Hepatocyte (in vitro differentiated cells): ENCODE data around the gene TTC7B. TPM values are rescaled to one million over a fixed set of nuclear protein-coding genes. Genes with fewer than 3 reads are reported as not detected.

ENCODE experiments used
- DNase-seq: peaks from one replicate; pipeline ENCODE4 v3.0.0-alpha.2; 2016; ENCODE audit warnings: low spot score
- H2AFZ ChIP-seq: fragments of 200-600 bp; sonication (generic); 2 replicates; pipeline ENCODE4 v1.6.0; 2016; ENCODE audit warnings: antibody characterized with exemption, mild to moderate bottlenecking
- H3K27ac ChIP-seq: fragments of 200-600 bp; sonication (generic); 2 replicates; pipeline ENCODE4 v1.5.1; 2016; ENCODE audit warnings: mild to moderate bottlenecking
- H3K27me3 ChIP-seq: fragments of 200-600 bp; sonication (generic); 2 replicates; pipeline ENCODE4 v1.6.1; 2016
- H3K36me3 ChIP-seq: fragments of 200-600 bp; sonication (generic); replicated peaks from 2 replicates; pipeline ENCODE4 v1.5.1; 2016; ENCODE audit warnings: low read depth; ENCODE audit not compliant: insufficient read depth
- H3K4me1 ChIP-seq: fragments of 200-600 bp; sonication (generic); 2 replicates; pipeline ENCODE4 v1.5.1; 2016; ENCODE audit warnings: mild to moderate bottlenecking, moderate library complexity; ENCODE audit not compliant: insufficient read depth
- H3K4me2 ChIP-seq: fragments of 200-600 bp; sonication (generic); 2 replicates; pipeline ENCODE4 v1.6.0; 2016
- H3K4me3 ChIP-seq: fragments of 200-600 bp; sonication (generic); 2 replicates; pipeline ENCODE4 v1.5.1; 2016; ENCODE audit warnings: mild to moderate bottlenecking
- H3K79me2 ChIP-seq: fragments of 200-600 bp; sonication (generic); 2 replicates; pipeline ENCODE4 v1.6.0; 2017; ENCODE audit warnings: mild to moderate bottlenecking
- H3K9me2 ChIP-seq: fragments of 200-600 bp; sonication (generic); replicated peaks from 2 replicates; pipeline ENCODE4 v1.6.0; 2017; ENCODE audit warnings: mild to moderate bottlenecking; ENCODE audit not compliant: insufficient read depth
- H3K9me3 ChIP-seq: fragments of 200-600 bp; sonication (generic); 2 replicates; pipeline ENCODE4 v1.5.1; 2016; ENCODE audit warnings: low read depth, mild to moderate bottlenecking
- H4K20me1 ChIP-seq: fragments of 200-600 bp; sonication (generic); 2 replicates; pipeline ENCODE4 v1.6.0; 2016; ENCODE audit warnings: mild to moderate bottlenecking; ENCODE audit not compliant: insufficient read depth, poor library complexity, severe bottlenecking
- CTCF ChIP-seq: fragments of 200-600 bp; sonication (generic); IDR thresholded peaks from 2 replicates; pipeline ENCODE4 v1.5.1; 2016; ENCODE audit warnings: antibody characterized with exemption, mild to moderate bottlenecking; ENCODE audit not compliant: poor library complexity
- EZH2 ChIP-seq: fragments of 200-600 bp; sonication (generic); IDR thresholded peaks from 2 replicates; pipeline ENCODE4 v1.6.1; 2016; ENCODE audit warnings: antibody characterized with exemption, mild to moderate bottlenecking, borderline replicate concordance
- EZH2phosphoT487 ChIP-seq: fragments of 200-600 bp; sonication (generic); IDR thresholded peaks from one replicate; pipeline ENCODE4 v1.6.1; 2018; ENCODE audit warnings: antibody characterized with exemption, mild to moderate bottlenecking, low read depth, moderate library complexity; ENCODE audit not compliant: unreplicated experiment, severe bottlenecking
- WGBS: methylation state at CpG from one replicate; pipeline ENCODE4 v1.1.6; 2016; ENCODE audit warnings: low lambda C conversion rate; ENCODE audit errors: missing lambda C conversion rate; 5-methylcytosine and 5-hydroxymethylcytosine counted together
- polyA plus RNA-seq: library from polyadenylated mRNA; unstranded; fragments of >200 nt; fragmentation: Nextera tagmentation; extraction: Ambion mirVana; gene quantifications from 2 replicates; pipeline ENCODE4 v1.2.1, GENCODE V29; 2016
- total RNA-seq: library from RNA; depleted of rRNA; stranded (reverse); fragments of >200 nt; gene quantifications from 2 replicates; pipeline ENCODE4 v1.2.3, GENCODE V29; 2014

Gene TTC7B
- total and polyA plus RNA-seq, 2 experiments from 2014 or later = 10.7 to 25.5 TPM

- no peak for DNase-seq
- TF ChIP-seq EZH2 (no peak), EZH2phosphoT487 (no peak), CTCF (no peak)
- no peak overlapping the region for H3K27ac ChIP-seq
- no peaks in the 10 kb centered on the region for H3K36me3 ChIP-seq
- H4K20me1 ChIP-seq = no peaks in the 10 kb centered on the region
- no peaks in the 10 kb centered on the region for H3K9me3 ChIP-seq
- H3K4me3 ChIP-seq = no peak overlapping the region
- no peaks in the 10 kb centered on the region for H3K4me1 ChIP-seq
- H3K9me2 ChIP-seq = no peaks in the 10 kb centered on the region
- H3K4me2 ChIP-seq = no peak overlapping the region
- H3K79me2 ChIP-seq = no peaks in the 10 kb centered on the region
- WGBS = 95% methylated on average over 2 of the region's 2 CpGs
- no peaks in the 10 kb centered on the region for H3K27me3 ChIP-seq
- no peak overlapping the region for H2AFZ ChIP-seq
Observed at GRCh38 chr14:90803249-90803648, 13.0 kb downstream of the TTC7B start.

- no peak overlapping the region for H2AFZ ChIP-seq
- H3K27ac ChIP-seq = no peak overlapping the region
- H4K20me1 ChIP-seq = no peaks in the 10 kb centered on the region
- H3K4me1 ChIP-seq = no peaks in the 10 kb centered on the region
- 87% methylated on average over 5 of the region's 5 CpGs for WGBS
- no peaks in the 10 kb centered on the region for H3K79me2 ChIP-seq
- no peak for DNase-seq
- H3K4me2 ChIP-seq = no peak overlapping the region
- no peak for TF ChIP-seq EZH2
- no peaks in the 10 kb centered on the region for H3K27me3 ChIP-seq
- H3K9me3 ChIP-seq = no peaks in the 10 kb centered on the region
- no peaks in the 10 kb centered on the region for H3K36me3 ChIP-seq
- no peaks in the 10 kb centered on the region for H3K9me2 ChIP-seq
- H3K4me3 ChIP-seq = no peak overlapping the region
Observed at GRCh38 chr14:90799420-90799819, 16.8 kb downstream of the TTC7B start.

GRCh38 chr14:90797919-90798318 lies 18.3 kb downstream of the TTC7B start:
- H2AFZ ChIP-seq = no peak overlapping the region
- no peak overlapping the region for H3K4me2 ChIP-seq
- H3K4me3 ChIP-seq = no peak overlapping the region
- WGBS = 83% methylated on average over 13 of the region's 13 CpGs
- H3K79me2 ChIP-seq = no peaks in the 10 kb centered on the region
- H3K27ac ChIP-seq = no peak overlapping the region
- TF ChIP-seq EZH2 (no peak), CTCF (no peak), EZH2phosphoT487 (no peak)
- no peaks in the 10 kb centered on the region for H4K20me1 ChIP-seq
- H3K27me3 ChIP-seq = no peaks in the 10 kb centered on the region
- H3K36me3 ChIP-seq = no peaks in the 10 kb centered on the region
- no peaks in the 10 kb centered on the region for H3K9me2 ChIP-seq
- H3K4me1 ChIP-seq = no peaks in the 10 kb centered on the region
- H3K9me3 ChIP-seq = no peaks in the 10 kb centered on the region
- no peak for DNase-seq

- no peak overlapping the region for H3K4me2 ChIP-seq
- no peaks in the 10 kb centered on the region for H3K36me3 ChIP-seq
- no peak overlapping the region for H3K27ac ChIP-seq
- no peaks in the 10 kb centered on the region for H4K20me1 ChIP-seq
- H3K4me3 ChIP-seq = no peak overlapping the region
- H3K9me3 ChIP-seq = no peaks in the 10 kb centered on the region
- DNase-seq = no peak
- no peak overlapping the region for H2AFZ ChIP-seq
- WGBS = 86% methylated on average over 3 of the region's 3 CpGs
- H3K27me3 ChIP-seq = no peaks in the 10 kb centered on the region
- no peak for TF ChIP-seq EZH2phosphoT487
- no peak for TF ChIP-seq CTCF
- TF ChIP-seq EZH2 = no peak
- no peaks in the 10 kb centered on the region for H3K4me1 ChIP-seq
- no peaks in the 10 kb centered on the region for H3K79me2 ChIP-seq
- H3K9me2 ChIP-seq = no peaks in the 10 kb centered on the region
Observed at GRCh38 chr14:90797451-90797850, 18.8 kb downstream of the TTC7B start.
